ENCODE results near the gene NELL2.

Gene NELL2

GRCh38 chr12:44881197-44881596 is 5.1 kb upstream of the NELL2 start:
- no peaks in the 10 kb centered on the region; the same call in 1 of the 2 replicates for H3K9me3 ChIP-seq (ENCODE audit: low read depth, low read length)
- TF ChIP-seq POLR2AphosphoS5 (IDR thresholded peaks at IDR 0.05; ENCODE audit: borderline replicate concordance, low read depth, low read length) (no peak), FOXP2 (optimal IDR thresholded peaks at IDR 0.05; ENCODE audit: control extremely low read depth, extremely low read length, insufficient read depth) (no peak), EZH2 (IDR thresholded peaks at IDR 0.05) (no peak)
- H3K9ac ChIP-seq (ENCODE audit: insufficient read length) = no peak overlapping the region
- DNase-seq (ENCODE audit: low read depth, low spot score) = no peak
- H3K4me3 ChIP-seq = no peak overlapping the region
- no peak overlapping the region for H3K27ac ChIP-seq
- H3K36me3 ChIP-seq (ENCODE audit: insufficient read depth, low read length) = peaks cover 11% of the 10 kb centered on the region; the same call in 1 of the 2 replicates

- Histone ChIP-seq H3K9ac (ENCODE audit: insufficient read length) (no peak overlapping the region), H3K27ac (no peak overlapping the region), H3K4me3 (peak overlapping the region; percentile 80), H3K36me3 (ENCODE audit: insufficient read depth, low read length) (no peaks in the 10 kb centered on the region), H3K9me3 (ENCODE audit: low read depth, low read length) (no peaks in the 10 kb centered on the region)
- TF ChIP-seq FOXP2 (optimal IDR thresholded peaks at IDR 0.05; ENCODE audit: control extremely low read depth, extremely low read length, insufficient read depth) (no peak), POLR2AphosphoS5 (IDR thresholded peaks at IDR 0.05; ENCODE audit: borderline replicate concordance, low read depth, low read length) (no peak; the same call in 1 of the 2 replicates), EZH2 (IDR thresholded peaks at IDR 0.05) (no peak)
- no peak for DNase-seq (ENCODE audit: low read depth, low spot score)
Observed at GRCh38 chr12:44876544-44877410, 662 bp upstream of the NELL2 start.

- no peak for DNase-seq (ENCODE audit: low read depth, low spot score)
- peak overlapping the region; percentile 74 for H3K9ac ChIP-seq (ENCODE audit: insufficient read length)
- H3K4me3 ChIP-seq = peak overlapping the region; percentile 80
- H3K27ac ChIP-seq = no peak overlapping the region
- 0 out of 2 replicates have a peak, but pooled peaks cover under 1% of the 10 kb centered on the region for H3K36me3 ChIP-seq (ENCODE audit: insufficient read depth, low read length)
- TF ChIP-seq POLR2AphosphoS5 (IDR thresholded peaks at IDR 0.05; ENCODE audit: borderline replicate concordance, low read depth, low read length) (no peak), EZH2 (IDR thresholded peaks at IDR 0.05) (no peak), FOXP2 (optimal IDR thresholded peaks at IDR 0.05; ENCODE audit: control extremely low read depth, extremely low read length, insufficient read depth) (no peak)
- H3K9me3 ChIP-seq (ENCODE audit: low read depth, low read length) = no peaks in the 10 kb centered on the region
Observed at GRCh38 chr12:44875417-44875953, 630 bp downstream of the NELL2 start.

DNA sequence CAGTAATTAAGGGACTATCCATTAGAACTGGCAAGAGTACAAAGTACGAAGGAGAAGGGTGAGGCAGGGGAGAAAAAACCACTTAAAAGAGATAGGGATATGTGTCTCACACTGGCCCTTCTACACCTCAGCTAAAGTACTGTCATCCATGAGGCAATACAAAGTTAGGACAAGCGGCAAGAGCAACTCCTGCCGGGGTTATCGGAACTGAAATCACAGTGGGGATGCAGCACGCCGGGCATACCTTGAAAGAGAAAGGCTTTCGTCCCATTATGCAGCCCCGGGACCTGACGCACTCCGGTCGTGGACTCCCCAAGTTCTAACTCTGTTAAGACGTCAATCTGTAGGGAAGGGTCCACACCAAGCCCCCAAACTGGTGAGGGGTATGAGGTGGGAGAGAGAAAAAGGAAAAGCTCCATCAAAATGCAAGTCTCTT is 1.1 kb downstream of the NELL2 start:
- no peak for DNase-seq (ENCODE audit: low read depth, low spot score)
- no peak for TF ChIP-seq FOXP2 (optimal IDR thresholded peaks at IDR 0.05; ENCODE audit: control extremely low read depth, extremely low read length, insufficient read depth)
- no peak for TF ChIP-seq POLR2AphosphoS5 (IDR thresholded peaks at IDR 0.05; ENCODE audit: borderline replicate concordance, low read depth, low read length)
- TF ChIP-seq EZH2 (IDR thresholded peaks at IDR 0.05) = no peak
- H3K9ac ChIP-seq (ENCODE audit: insufficient read length) = peak overlapping the region; percentile 74
- no peaks in the 10 kb centered on the region for H3K9me3 ChIP-seq (ENCODE audit: low read depth, low read length)
- H3K27ac ChIP-seq = no peak overlapping the region
- peaks cover 5% of the 10 kb centered on the region; the same call in 1 of the 2 replicates for H3K36me3 ChIP-seq (ENCODE audit: insufficient read depth, low read length)
- H3K4me3 ChIP-seq = peak overlapping the region; percentile 80

DNA sequence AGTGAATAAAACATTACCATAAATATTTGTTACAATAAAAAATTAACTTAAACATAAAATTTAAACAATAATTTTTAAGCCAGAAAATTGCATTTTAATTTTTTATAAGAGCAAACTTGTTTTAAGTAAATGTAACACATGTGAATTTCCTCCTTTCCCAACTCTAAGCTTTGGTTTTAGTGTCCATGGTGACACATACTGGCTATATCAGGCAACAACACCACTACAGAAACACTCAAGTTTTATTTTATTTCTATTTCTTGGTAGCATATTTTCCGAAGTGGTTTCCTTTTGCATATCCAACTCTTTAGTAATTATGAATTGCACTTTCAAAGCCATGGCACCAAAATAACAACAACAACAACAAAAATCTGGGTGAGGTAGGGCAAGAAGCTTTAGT is 2.2 kb downstream of the NELL2 start:
- DNase-seq (ENCODE audit: low read depth, low spot score) = no peak
- TF ChIP-seq POLR2AphosphoS5 (IDR thresholded peaks at IDR 0.05; ENCODE audit: borderline replicate concordance, low read depth, low read length) = no peak
- no peak for TF ChIP-seq EZH2 (IDR thresholded peaks at IDR 0.05)
- no peak for TF ChIP-seq FOXP2 (optimal IDR thresholded peaks at IDR 0.05; ENCODE audit: control extremely low read depth, extremely low read length, insufficient read depth)
- H3K9me3 ChIP-seq (ENCODE audit: low read depth, low read length) = no peaks in the 10 kb centered on the region
- peak overlapping the region; percentile 80 for H3K4me3 ChIP-seq
- no peak overlapping the region for H3K27ac ChIP-seq
- peaks cover 11% of the 10 kb centered on the region; the same call in 1 of the 2 replicates for H3K36me3 ChIP-seq (ENCODE audit: insufficient read depth, low read length)
- H3K9ac ChIP-seq (ENCODE audit: insufficient read length) = peak overlapping the region; percentile 74

DNA sequence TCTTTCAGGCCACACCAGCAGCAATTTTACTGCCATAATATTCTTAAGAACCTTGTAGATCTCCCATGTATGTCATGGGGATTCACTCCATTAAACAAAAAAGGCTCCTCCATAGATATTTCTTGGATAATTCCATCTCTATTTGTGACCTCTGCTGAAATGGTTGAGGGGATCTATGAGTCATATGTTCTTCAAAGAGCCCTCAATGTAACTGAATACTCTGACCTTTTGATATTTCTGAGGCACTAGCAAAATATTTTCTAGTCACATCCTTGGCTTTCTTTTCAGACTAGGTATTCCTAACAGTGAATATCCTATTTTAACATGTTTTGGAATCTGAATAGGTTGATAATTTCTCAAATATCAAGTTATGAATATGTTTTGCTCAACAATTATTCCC is 6.6 kb downstream of the NELL2 start:
- Histone ChIP-seq H3K9ac (ENCODE audit: insufficient read length) (no peak overlapping the region), H3K4me3 (no peak overlapping the region), H3K9me3 (ENCODE audit: low read depth, low read length) (no peaks in the 10 kb centered on the region; the same call in 1 of the 2 replicates), H3K36me3 (ENCODE audit: insufficient read depth, low read length) (peaks cover 38% of the 10 kb centered on the region), H3K27ac (no peak overlapping the region)
- DNase-seq (ENCODE audit: low read depth, low spot score) = no peak
- TF ChIP-seq POLR2AphosphoS5 (IDR thresholded peaks at IDR 0.05; ENCODE audit: borderline replicate concordance, low read depth, low read length) (no peak), FOXP2 (optimal IDR thresholded peaks at IDR 0.05; ENCODE audit: control extremely low read depth, extremely low read length, insufficient read depth) (no peak), EZH2 (IDR thresholded peaks at IDR 0.05) (no peak)

GRCh38 chr12:44863867-44864266 is 12.2 kb downstream of the NELL2 start:
- Histone ChIP-seq H3K27ac (no peak overlapping the region), H3K9ac (ENCODE audit: insufficient read length) (no peak overlapping the region), H3K9me3 (ENCODE audit: low read depth, low read length) (peaks cover 4% of the 10 kb centered on the region), H3K4me3 (no peak overlapping the region), H3K36me3 (ENCODE audit: insufficient read depth, low read length) (peaks cover 38% of the 10 kb centered on the region)
- DNase-seq (ENCODE audit: low read depth, low spot score) = no peak
- TF ChIP-seq POLR2AphosphoS5 (IDR thresholded peaks at IDR 0.05; ENCODE audit: borderline replicate concordance, low read depth, low read length) (no peak), FOXP2 (optimal IDR thresholded peaks at IDR 0.05; ENCODE audit: control extremely low read depth, extremely low read length, insufficient read depth) (no peak), EZH2 (IDR thresholded peaks at IDR 0.05) (no peak)

DNA sequence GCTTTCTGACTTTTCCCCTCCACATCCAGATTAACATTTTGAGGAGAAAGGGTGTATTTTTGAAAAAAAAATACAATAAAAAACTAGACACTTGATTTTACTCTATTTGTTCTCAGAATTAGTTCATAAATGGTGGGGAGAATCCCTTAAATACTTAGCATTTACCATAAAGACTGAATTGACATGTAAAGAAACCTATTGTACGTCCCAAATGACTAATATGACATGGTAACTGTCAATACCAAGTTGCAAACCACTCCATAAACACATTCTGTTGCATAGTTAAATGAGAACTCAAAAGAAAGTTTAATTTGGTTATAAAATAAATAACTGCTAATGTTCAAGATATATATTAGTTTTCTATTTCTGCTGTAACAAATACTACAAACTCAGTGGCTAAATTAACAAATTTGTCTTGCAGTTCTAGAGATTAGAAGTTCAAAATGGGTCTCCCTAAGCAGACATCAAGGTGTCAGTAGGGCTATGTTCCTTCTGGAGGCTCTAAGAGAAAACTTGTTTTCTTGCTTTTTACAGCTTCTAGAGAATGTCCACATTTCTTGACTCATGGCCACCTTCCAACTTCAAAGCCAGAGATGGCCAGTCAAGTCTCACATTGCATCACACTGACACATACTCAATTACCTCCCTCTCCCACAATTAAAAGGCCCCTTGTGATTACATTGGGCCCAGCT is 16.0 kb downstream of the NELL2 start:
- Histone ChIP-seq H3K9me3 (ENCODE audit: low read depth, low read length) (peaks cover 4% of the 10 kb centered on the region; the same call in 1 of the 2 replicates), H3K27ac (no peak overlapping the region), H3K9ac (ENCODE audit: insufficient read length) (no peak overlapping the region), H3K4me3 (no peak overlapping the region), H3K36me3 (ENCODE audit: insufficient read depth, low read length) (peaks cover 13% of the 10 kb centered on the region)
- DNase-seq (ENCODE audit: low read depth, low spot score) = no peak
- TF ChIP-seq FOXP2 (optimal IDR thresholded peaks at IDR 0.05; ENCODE audit: control extremely low read depth, extremely low read length, insufficient read depth) (no peak), EZH2 (IDR thresholded peaks at IDR 0.05) (no peak), POLR2AphosphoS5 (IDR thresholded peaks at IDR 0.05; ENCODE audit: borderline replicate concordance, low read depth, low read length) (no peak)

All from SK-N-MC (cell line).